Thyroid gland (tissue), 4 donors: ENCODE measurements around the gene CIAO2B.

ENCODE experiments used
- CTCF ChIP-seq, 6 experiments: fragments of 200-600 bp in 3 of 6; fragments of 450-650 bp in 3 of 6; sonication (generic) in 3 of 6; IDR thresholded peaks; one replicate each; pipeline ENCODE4 v1.5.1; 2016 to 2019; ENCODE audit warnings: antibody characterized with exemption in 6 of 6, mild to moderate bottlenecking in 2 of 6, inconsistent platforms in 1 of 6, moderate library complexity in 1 of 6
- POLR2A ChIP-seq, 2 donors: fragments of 450-650 bp; IDR thresholded peaks; one replicate each; pipeline ENCODE4 v1.6.1; 2017; ENCODE audit warnings: antibody characterized with exemption in 2 of 2, mild to moderate bottlenecking in 2 of 2, moderate library complexity in 1 of 2

- no peak for TF ChIP-seq CTCF (IDR thresholded peaks at IDR 0.05)
- no peak for TF ChIP-seq POLR2A (IDR thresholded peaks at IDR 0.05)
Observed at GRCh38 chr16:66948837-66949225, 14.6 kb upstream of the CIAO2B start.
